Osteoblast (primary cell): ENCODE data around the gene MRM3. TPM values are rescaled to one million over a fixed set of nuclear protein-coding genes. Genes with fewer than 3 reads are reported as not detected.

Experiments used
- DNase-seq: peaks from one replicate; pipeline ENCODE4 v3.0.0; 2011; ENCODE audit warnings: low spot score, mixed read lengths; ENCODE audit not compliant: insufficient read length; ENCODE audit errors: missing footprints
- H2AFZ ChIP-seq: 2 replicates; pipeline ENCODE4 v1.6.0; 2011; ENCODE audit warnings: mild to moderate bottlenecking, low read length
- H3K27ac ChIP-seq: 2 replicates; pipeline ENCODE4 v1.5.1; 2011; ENCODE audit warnings: mild to moderate bottlenecking, low read depth, low read length, moderate library complexity
- H3K27me3 ChIP-seq: 2 replicates; pipeline ENCODE4 v1.6.0; 2012; ENCODE audit warnings: mild to moderate bottlenecking, control low read depth, inconsistent platforms, low read length, moderate library complexity; ENCODE audit not compliant: insufficient read depth
- H3K36me3 ChIP-seq: 2 replicates; pipeline ENCODE4 v1.5.1; 2011; ENCODE audit warnings: mild to moderate bottlenecking, low read length, control low read depth, moderate library complexity; ENCODE audit not compliant: insufficient read depth
- H3K4me1 ChIP-seq: 2 replicates; pipeline ENCODE4 v1.5.1; 2011; ENCODE audit warnings: mild to moderate bottlenecking, low read length, control low read depth, moderate library complexity; ENCODE audit not compliant: insufficient read depth
- H3K4me2 ChIP-seq: 2 replicates; pipeline ENCODE4 v1.6.0; 2011; ENCODE audit warnings: mild to moderate bottlenecking, low read length; ENCODE audit not compliant: insufficient read depth
- H3K4me3 ChIP-seq: fragments of 200-600 bp; sonication (generic); 3 replicates; pipeline ENCODE4 v1.5.1; 2012; ENCODE audit warnings: mild to moderate bottlenecking, low read length, inconsistent platforms; ENCODE audit not compliant: insufficient read depth
- H3K79me2 ChIP-seq: 2 replicates; pipeline ENCODE4 v1.6.0; 2012; ENCODE audit warnings: mild to moderate bottlenecking, low read length, control low read depth, inconsistent platforms; ENCODE audit not compliant: insufficient read depth
- H3K9me3 ChIP-seq: 2 replicates; pipeline ENCODE4 v1.5.1; 2011; ENCODE audit warnings: low read depth, low read length, control low read depth
- H4K20me1 ChIP-seq: 2 replicates; pipeline ENCODE4 v1.6.0; 2012; ENCODE audit warnings: mild to moderate bottlenecking, low read length, control low read depth; ENCODE audit not compliant: insufficient read depth
- CTCF ChIP-seq: IDR thresholded peaks from 2 replicates; pipeline ENCODE4 v1.5.1; 2011; ENCODE audit warnings: mild to moderate bottlenecking, low read depth, low read length, moderate library complexity; ENCODE audit errors: extremely low read depth
- total RNA-seq: library from RNA; depleted of rRNA; stranded (reverse); fragments of >200 nt; gene quantifications from 2 replicates; pipeline ENCODE4 v1.2.3, GENCODE V29; 2012

MRM3 gene, protein sequence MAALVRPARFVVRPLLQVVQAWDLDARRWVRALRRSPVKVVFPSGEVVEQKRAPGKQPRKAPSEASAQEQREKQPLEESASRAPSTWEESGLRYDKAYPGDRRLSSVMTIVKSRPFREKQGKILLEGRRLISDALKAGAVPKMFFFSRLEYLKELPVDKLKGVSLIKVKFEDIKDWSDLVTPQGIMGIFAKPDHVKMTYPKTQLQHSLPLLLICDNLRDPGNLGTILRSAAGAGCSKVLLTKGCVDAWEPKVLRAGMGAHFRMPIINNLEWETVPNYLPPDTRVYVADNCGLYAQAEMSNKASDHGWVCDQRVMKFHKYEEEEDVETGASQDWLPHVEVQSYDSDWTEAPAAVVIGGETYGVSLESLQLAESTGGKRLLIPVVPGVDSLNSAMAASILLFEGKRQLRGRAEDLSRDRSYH
- 16.5 and 19.5 TPM in 2 replicates for total RNA-seq

GRCh38 chr17:781805-782731, at the start of gene MRM3, which contains the start of gene GLOD4:
TSS of gene MRM3 (plus strand) at chr17:782353. CDS start at chr17:782379, 26 bp downstream.
TSS of gene GLOD4 (minus strand) at chr17:782280. CDS start at chr17:782255, 25 bp downstream.
- Histone ChIP-seq H2AFZ (peak within 1 kb of the TSS; percentile 86), H4K20me1 (peaks cover 9% of the 10 kb centered on the region), H3K79me2 (peaks cover 74% of the 10 kb centered on the region), H3K4me2 (peak within 1 kb of the TSS; percentile 86), H3K27ac (peak within 1 kb of the TSS; percentile 82), H3K4me3 (peak within 1 kb of the TSS; percentile 91), H3K4me1 (peaks cover 22% of the 10 kb centered on the region), H3K27me3 (no peaks in the 10 kb centered on the region), H3K36me3 (peaks cover 22% of the 10 kb centered on the region), H3K9me3 (no peaks in the 10 kb centered on the region)
- peak; percentile 99 for DNase-seq
- TF ChIP-seq CTCF, result no peak

GRCh38 chr17:732902-733720, 49.0 kb upstream of the MRM3 start:
- no peaks in the 10 kb centered on the region for H3K27me3 ChIP-seq
- peaks cover 5% of the 10 kb centered on the region for H4K20me1 ChIP-seq
- H3K4me2 ChIP-seq, result peak overlapping the region; percentile 96
- H3K9me3 ChIP-seq, result no peaks in the 10 kb centered on the region
- peak; percentile 91 for DNase-seq
- H3K4me1 ChIP-seq, result peaks cover 16% of the 10 kb centered on the region
- peak overlapping the region; percentile 56 for H3K27ac ChIP-seq
- peaks cover 57% of the 10 kb centered on the region for H3K79me2 ChIP-seq
- H3K4me3 ChIP-seq, result peak overlapping the region; percentile 78
- TF ChIP-seq CTCF, result no peak
- peaks cover 27% of the 10 kb centered on the region for H3K36me3 ChIP-seq
- H2AFZ ChIP-seq, result peak overlapping the region; percentile 75

DNA sequence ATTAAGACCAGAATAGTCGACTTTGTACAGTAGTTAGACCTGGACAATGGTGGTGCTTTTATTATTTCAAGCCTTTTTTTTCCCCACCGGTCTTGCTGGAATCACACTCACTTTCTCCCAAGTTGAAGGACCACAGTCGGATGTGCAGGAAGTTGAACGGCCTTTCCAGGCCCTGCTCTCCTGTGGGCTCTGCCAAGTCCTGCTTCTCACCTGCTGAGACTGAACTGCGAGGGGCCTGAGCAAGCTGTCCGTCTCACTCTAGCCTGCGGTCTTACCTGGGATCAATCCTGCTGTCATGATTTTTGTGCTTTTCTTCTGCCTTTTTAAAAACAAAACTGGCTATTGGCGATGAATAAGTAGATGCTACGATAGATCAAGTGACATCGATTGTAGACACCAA, 48.4 kb upstream of the MRM3 start:
- Histone ChIP-seq H3K4me1 (peaks cover 16% of the 10 kb centered on the region), H3K36me3 (peaks cover 33% of the 10 kb centered on the region), H3K79me2 (peaks cover 62% of the 10 kb centered on the region), H4K20me1 (peaks cover 10% of the 10 kb centered on the region), H3K9me3 (no peaks in the 10 kb centered on the region), H3K27me3 (no peaks in the 10 kb centered on the region), H3K27ac (no peak overlapping the region), H3K4me2 (peak overlapping the region; percentile 96), H3K4me3 (peak overlapping the region; percentile 78), H2AFZ (no peak overlapping the region)
- TF ChIP-seq CTCF, result no peak
- DNase-seq, result peak; percentile 54
